ENCODE data around the gene RHOU.

DNA sequence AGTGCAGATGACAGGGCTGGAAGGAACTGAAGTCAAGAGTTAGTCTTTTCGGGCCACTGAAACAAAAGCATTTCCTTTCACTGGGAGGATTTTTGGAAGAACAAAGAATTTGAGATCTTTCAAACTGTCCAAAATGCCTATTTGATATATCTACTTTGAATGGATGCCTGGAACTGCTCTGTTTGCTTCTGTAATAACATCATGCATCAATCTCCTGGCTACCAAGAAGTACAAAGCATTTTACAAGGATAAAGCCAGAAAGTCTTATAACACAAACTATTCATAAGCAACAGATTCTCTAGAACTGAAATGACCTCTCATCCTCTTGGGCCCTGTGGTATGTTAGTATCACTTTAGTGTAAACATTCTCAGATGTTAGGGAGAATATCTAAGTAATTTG lies 18.2 kb upstream of the RHOU start:
- no peak for TF ChIP-seq SREBF2 (IDR thresholded peaks at IDR 0.05)
- TF ChIP-seq, protein P1, sequence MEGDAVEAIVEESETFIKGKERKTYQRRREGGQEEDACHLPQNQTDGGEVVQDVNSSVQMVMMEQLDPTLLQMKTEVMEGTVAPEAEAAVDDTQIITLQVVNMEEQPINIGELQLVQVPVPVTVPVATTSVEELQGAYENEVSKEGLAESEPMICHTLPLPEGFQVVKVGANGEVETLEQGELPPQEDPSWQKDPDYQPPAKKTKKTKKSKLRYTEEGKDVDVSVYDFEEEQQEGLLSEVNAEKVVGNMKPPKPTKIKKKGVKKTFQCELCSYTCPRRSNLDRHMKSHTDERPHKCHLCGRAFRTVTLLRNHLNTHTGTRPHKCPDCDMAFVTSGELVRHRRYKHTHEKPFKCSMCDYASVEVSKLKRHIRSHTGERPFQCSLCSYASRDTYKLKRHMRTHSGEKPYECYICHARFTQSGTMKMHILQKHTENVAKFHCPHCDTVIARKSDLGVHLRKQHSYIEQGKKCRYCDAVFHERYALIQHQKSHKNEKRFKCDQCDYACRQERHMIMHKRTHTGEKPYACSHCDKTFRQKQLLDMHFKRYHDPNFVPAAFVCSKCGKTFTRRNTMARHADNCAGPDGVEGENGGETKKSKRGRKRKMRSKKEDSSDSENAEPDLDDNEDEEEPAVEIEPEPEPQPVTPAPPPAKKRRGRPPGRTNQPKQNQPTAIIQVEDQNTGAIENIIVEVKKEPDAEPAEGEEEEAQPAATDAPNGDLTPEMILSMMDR (IDR thresholded peaks at IDR 0.05) = no peak

All from A549 (cell line).